CD14-positive monocyte (primary cell): Measurements from ENCODE around the gene RMND5B. TPM values are rescaled to one million over a fixed set of nuclear protein-coding genes. Genes with fewer than 3 reads are reported as not detected.

Experiments
- DNase-seq, 3 donors: peaks; one replicate each; pipeline ENCODE4 v3.0.0-alpha.2; 2011 to 2022
- H2AFZ ChIP-seq: 2 replicates; pipeline ENCODE4 v1.6.0; 2012; ENCODE audit warnings: mild to moderate bottlenecking, low read depth, low read length, inconsistent platforms; ENCODE audit not compliant: insufficient read depth, poor library complexity, severe bottlenecking
- H3K27ac ChIP-seq, 2 donors: 1 replicate in 1 of 2; 2 replicates in 1 of 2; pipeline ENCODE4 v1.5.1; 2012 to 2013; ENCODE audit warnings: low read length in 2 of 2, control low read depth in 1 of 2, inconsistent platforms in 1 of 2, low read depth in 1 of 2, mild to moderate bottlenecking in 1 of 2
- H3K27me3 ChIP-seq, 2 donors: one replicate each; pipeline versions ENCODE4 v1.6.0 to v1.6.1; 2011 to 2013; ENCODE audit warnings: low read length in 2 of 2; ENCODE audit not compliant: control insufficient read depth in 2 of 2, insufficient read depth in 2 of 2
- H3K36me3 ChIP-seq, 2 donors: replicated peaks in 1 of 2; 1 replicate in 1 of 2; 2 replicates in 1 of 2; pipeline versions ENCODE4 v1.5.1 to v1.6.1; 2012 to 2013; ENCODE audit warnings: low read length in 2 of 2, control low read depth in 1 of 2, inconsistent platforms in 1 of 2, mild to moderate bottlenecking in 1 of 2; ENCODE audit not compliant: insufficient read depth in 2 of 2, control insufficient read depth in 1 of 2
- H3K4me1 ChIP-seq, 2 donors: 1 replicate in 1 of 2; 2 replicates in 1 of 2; pipeline versions ENCODE4 v1.5.1 to v1.6.1; 2012 to 2013; ENCODE audit warnings: low read length in 2 of 2, control low read depth in 1 of 2, inconsistent platforms in 1 of 2, mild to moderate bottlenecking in 1 of 2, moderate library complexity in 1 of 2; ENCODE audit not compliant: insufficient read depth in 2 of 2, control insufficient read depth in 1 of 2
- H3K4me2 ChIP-seq: replicated peaks from 2 replicates; pipeline ENCODE3; 2012; ENCODE audit warnings: low read length, moderate library complexity, mild to moderate bottlenecking; ENCODE audit not compliant: poor library complexity, severe bottlenecking; ENCODE audit errors: extremely low read depth
- H3K4me3 ChIP-seq, 3 experiments: fragments of 200-600 bp in 1 of 3; sonication (generic) in 1 of 3; replicated peaks in 1 of 3; 1 replicate in 2 of 3; 2 replicates in 1 of 3; pipeline ENCODE4 v1.5.1; 2011 to 2013; ENCODE audit warnings: low read length in 3 of 3, mild to moderate bottlenecking in 3 of 3, control low read depth in 2 of 3, low read depth in 2 of 3, inconsistent platforms in 1 of 3, moderate library complexity in 1 of 3
- H3K79me2 ChIP-seq: 2 replicates; pipeline ENCODE4 v1.6.0; 2012; ENCODE audit warnings: mild to moderate bottlenecking, control low read depth, inconsistent platforms, low read length, moderate library complexity; ENCODE audit not compliant: insufficient read depth
- H3K9ac ChIP-seq: 2 replicates; pipeline ENCODE4 v1.6.0; 2017; ENCODE audit warnings: low read length, mild to moderate bottlenecking; ENCODE audit not compliant: insufficient read depth, poor library complexity, severe bottlenecking
- H3K9me3 ChIP-seq, 2 donors: replicated peaks in 1 of 2; 1 replicate in 1 of 2; 2 replicates in 1 of 2; pipeline versions ENCODE4 v1.5.1 to v1.6.1; 2012 to 2013; ENCODE audit warnings: low read length in 2 of 2, control low read depth in 1 of 2; ENCODE audit not compliant: control insufficient read depth in 1 of 2, insufficient read depth in 1 of 2
- H4K20me1 ChIP-seq: 2 replicates; pipeline ENCODE4 v1.6.0; 2012; ENCODE audit warnings: mild to moderate bottlenecking, low read length, control low read depth, moderate library complexity; ENCODE audit not compliant: insufficient read depth
- H3K27ac Mint-ChIP-seq, 7 donors: one replicate each; pipeline ENCODE4 v1.8.0; 2020; ENCODE audit warnings: mild to moderate bottlenecking in 7 of 7, mixed read lengths in 7 of 7, moderate library complexity in 6 of 7, inconsistent platforms in 2 of 7
- H3K27me3 Mint-ChIP-seq, 3 donors: one replicate each; pipeline ENCODE4 v1.8.0; 2021 to 2022; ENCODE audit warnings: low read depth in 3 of 3, mild to moderate bottlenecking in 3 of 3, mixed read lengths in 3 of 3, moderate library complexity in 3 of 3, inconsistent platforms in 1 of 3
- H3K36me3 Mint-ChIP-seq, 2 donors: one replicate each; pipeline ENCODE4 v1.8.0; 2020; ENCODE audit warnings: mixed read lengths in 2 of 2, inconsistent platforms in 1 of 2, mild to moderate bottlenecking in 1 of 2
- H3K4me1 Mint-ChIP-seq: one replicate; pipeline ENCODE4 v1.8.0; 2020; ENCODE audit warnings: mild to moderate bottlenecking, mixed read lengths
- H3K4me3 Mint-ChIP-seq, 2 donors: one replicate each; pipeline ENCODE4 v1.8.0; 2020; ENCODE audit warnings: mild to moderate bottlenecking in 2 of 2, mixed read lengths in 2 of 2, moderate library complexity in 1 of 2
- H3K9me3 Mint-ChIP-seq, 7 donors: one replicate each; pipeline ENCODE4 v1.8.0; 2020 to 2022; ENCODE audit warnings: mixed read lengths in 7 of 7, mild to moderate bottlenecking in 6 of 7, moderate library complexity in 6 of 7, inconsistent platforms in 2 of 7
- WGBS: methylation state at CpG from one replicate; pipeline ENCODE4 v1.1.5; 2013; ENCODE audit warnings: missing lambda C conversion rate; ENCODE audit not compliant: insufficient coverage; 5-methylcytosine and 5-hydroxymethylcytosine counted together
- intact Hi-C, 2 donors: fragments of 100-400 bp; cut with micrococcal nuclease; formaldehyde crosslinking; loops; one replicate each; pipeline versions ENCODE4 v1.15.0 to v1.15.1; 2023
- polyA plus RNA-seq, 3 donors: library from polyadenylated mRNA; depleted of rRNA in 1 of 3; unstranded in 2 of 3; stranded (reverse) in 1 of 3; fragments of 300-500 nt in 2 of 3; fragments of >200 nt in 1 of 3; fragmentation: Illumina TruSeq in 2 of 3; gene quantifications; 1 replicate in 2 of 3; 2 replicates in 1 of 3; pipeline ENCODE4 v1.2.3, GENCODE V29; 2012 to 2021
- TF ChIP-seq, protein P1 (sequence below): fragments of 200-600 bp; IDR thresholded peaks from one replicate; pipeline ENCODE4 v1.8.0; 2022; ENCODE audit warnings: antibody characterized with exemption, mild to moderate bottlenecking

The RMND5B gene
- polyA plus RNA-seq, 3 donors, result 20.9 to 27.4 (median 23.9) TPM

DNA sequence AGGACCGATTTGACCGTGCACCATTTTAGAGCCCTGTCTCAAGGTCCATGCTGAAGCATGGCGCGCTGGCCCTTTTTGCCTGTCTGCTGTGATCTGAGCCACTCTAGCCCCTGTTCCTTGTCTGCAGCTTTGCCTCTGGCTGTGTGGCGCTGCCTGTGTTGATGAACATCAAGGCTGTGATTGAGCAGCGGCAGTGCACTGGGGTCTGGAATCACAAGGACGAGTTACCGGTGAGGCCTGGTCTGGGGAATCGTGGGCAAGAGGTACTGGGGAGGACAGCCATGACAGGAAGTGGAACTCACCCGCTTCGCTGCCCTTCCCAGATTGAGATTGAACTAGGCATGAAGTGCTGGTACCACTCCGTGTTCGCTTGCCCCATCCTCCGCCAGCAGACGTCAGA lies 16.6 kb downstream of the RMND5B start:
- Histone ChIP-seq H4K20me1 (peaks cover 9% of the 10 kb centered on the region), H3K27me3 (no peaks in the 10 kb centered on the region), H3K4me3 (no peak overlapping the region), H2AFZ (no peak overlapping the region), H3K4me1 (no peaks in the 10 kb centered on the region), H3K79me2 (no peaks in the 10 kb centered on the region), H3K36me3 (peaks cover 76 to 86% of the 10 kb centered on the region in 2 donors), H3K9me3 (no peaks in the 10 kb centered on the region), H3K4me2 (no peak overlapping the region), H3K9ac (no peak overlapping the region), H3K27ac (no peak overlapping the region)
- peaks cover 85% of the 10 kb centered on the region in 2 donors for H3K36me3 Mint-ChIP-seq
- H3K27ac Mint-ChIP-seq, result peak overlapping the region in 1 of 7 donors; percentile 30
- intact Hi-C loops, result loop anchor here in 1 of 2 donors (5.0 kb wide), 1 partner anchor 70 kb away; no protein-coding TSS in a partner anchor
- H3K27me3 Mint-ChIP-seq, result no peaks in the 10 kb centered on the region
- H3K9me3 Mint-ChIP-seq, result peaks cover 0 to 1% (median 0%) of the 10 kb centered on the region in 7 donors
- TF ChIP-seq, protein P1, sequence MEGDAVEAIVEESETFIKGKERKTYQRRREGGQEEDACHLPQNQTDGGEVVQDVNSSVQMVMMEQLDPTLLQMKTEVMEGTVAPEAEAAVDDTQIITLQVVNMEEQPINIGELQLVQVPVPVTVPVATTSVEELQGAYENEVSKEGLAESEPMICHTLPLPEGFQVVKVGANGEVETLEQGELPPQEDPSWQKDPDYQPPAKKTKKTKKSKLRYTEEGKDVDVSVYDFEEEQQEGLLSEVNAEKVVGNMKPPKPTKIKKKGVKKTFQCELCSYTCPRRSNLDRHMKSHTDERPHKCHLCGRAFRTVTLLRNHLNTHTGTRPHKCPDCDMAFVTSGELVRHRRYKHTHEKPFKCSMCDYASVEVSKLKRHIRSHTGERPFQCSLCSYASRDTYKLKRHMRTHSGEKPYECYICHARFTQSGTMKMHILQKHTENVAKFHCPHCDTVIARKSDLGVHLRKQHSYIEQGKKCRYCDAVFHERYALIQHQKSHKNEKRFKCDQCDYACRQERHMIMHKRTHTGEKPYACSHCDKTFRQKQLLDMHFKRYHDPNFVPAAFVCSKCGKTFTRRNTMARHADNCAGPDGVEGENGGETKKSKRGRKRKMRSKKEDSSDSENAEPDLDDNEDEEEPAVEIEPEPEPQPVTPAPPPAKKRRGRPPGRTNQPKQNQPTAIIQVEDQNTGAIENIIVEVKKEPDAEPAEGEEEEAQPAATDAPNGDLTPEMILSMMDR, result no peak
- H3K4me3 Mint-ChIP-seq, result no peak overlapping the region
- 87% methylated on average over 11 of the region's 15 CpGs for WGBS
- no peak for DNase-seq
- peaks cover 7% of the 10 kb centered on the region for H3K4me1 Mint-ChIP-seq

DNA sequence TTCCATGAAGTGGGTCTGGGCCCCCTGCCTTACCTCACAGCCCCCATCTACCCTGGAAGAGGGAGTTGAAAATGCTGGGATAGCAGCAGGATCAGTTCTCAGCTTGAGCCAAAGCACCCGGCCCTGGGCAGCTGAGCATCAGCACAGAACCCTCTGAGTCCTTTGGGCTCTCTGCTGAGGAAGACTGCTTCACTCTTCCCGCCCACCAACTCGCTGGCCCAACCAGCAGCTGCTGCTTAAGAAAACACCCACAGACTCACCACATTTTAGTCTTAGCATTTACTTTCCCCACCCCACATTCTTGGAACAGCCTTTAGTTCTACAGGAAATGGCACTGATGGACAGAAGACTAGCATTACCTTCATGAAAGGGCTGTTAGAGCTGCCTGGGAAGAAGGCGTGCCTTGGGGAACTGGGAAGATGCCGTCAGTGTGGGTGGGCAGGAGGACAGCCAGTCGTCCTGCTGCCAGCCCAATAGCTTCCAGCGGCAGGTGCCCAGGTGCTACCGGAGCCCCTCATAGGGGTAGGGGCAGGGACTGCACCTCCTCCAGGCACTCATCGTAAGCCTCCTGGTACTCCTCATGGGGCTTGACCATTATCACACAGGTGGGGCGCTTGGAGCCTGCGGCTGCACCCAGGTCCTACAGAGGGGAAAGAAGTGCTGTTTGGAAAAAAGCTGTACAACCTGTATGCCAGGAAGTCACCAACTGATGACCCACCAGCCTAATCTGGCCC lies 18.6 kb downstream of the RMND5B start:
- no peak overlapping the region for H3K9ac ChIP-seq
- Mint-ChIP-seq H3K4me3 (no peak overlapping the region), H3K36me3 (peaks cover 65 to 66% of the 10 kb centered on the region in 2 donors), H3K9me3 (peaks cover 0 to 2% (median 0%) of the 10 kb centered on the region in 7 donors), H3K27me3 (no peaks in the 10 kb centered on the region), H3K4me1 (peaks cover 17% of the 10 kb centered on the region), H3K27ac (no peak overlapping the region)
- peaks cover 9 to 16% of the 10 kb centered on the region in 2 donors for H3K4me1 ChIP-seq
- H3K27me3 ChIP-seq, result no peaks in the 10 kb centered on the region
- H3K9me3 ChIP-seq, result no peaks in the 10 kb centered on the region
- no peak overlapping the region for H2AFZ ChIP-seq
- peaks cover 57 to 66% of the 10 kb centered on the region in 2 donors for H3K36me3 ChIP-seq
- H3K4me3 ChIP-seq, result no peak overlapping the region
- 95% methylated on average over 4 of the region's 11 CpGs for WGBS
- no peak overlapping the region for H3K4me2 ChIP-seq
- intact Hi-C loops, result loop anchor here in 1 of 2 donors (5.0 kb wide), 1 partner anchor 72 kb away; no protein-coding TSS in a partner anchor
- peaks cover 10% of the 10 kb centered on the region for H3K79me2 ChIP-seq
- H4K20me1 ChIP-seq, result peaks cover 9% of the 10 kb centered on the region
- no peak overlapping the region for H3K27ac ChIP-seq
- TF ChIP-seq, protein P1, result no peak
- no peak for DNase-seq
